NCI-H2196 treated with DMSO at 0.1 percent for 48 hours (cell line): ENCODE results near the gene LRRC4.

Source experiments
- DNase-seq: peaks from one replicate; lab custom pipeline; 2025; ENCODE audit not compliant: unreplicated experiment; lab: John Stamatoyannopoulos, UW

LRRC4 gene

DNA sequence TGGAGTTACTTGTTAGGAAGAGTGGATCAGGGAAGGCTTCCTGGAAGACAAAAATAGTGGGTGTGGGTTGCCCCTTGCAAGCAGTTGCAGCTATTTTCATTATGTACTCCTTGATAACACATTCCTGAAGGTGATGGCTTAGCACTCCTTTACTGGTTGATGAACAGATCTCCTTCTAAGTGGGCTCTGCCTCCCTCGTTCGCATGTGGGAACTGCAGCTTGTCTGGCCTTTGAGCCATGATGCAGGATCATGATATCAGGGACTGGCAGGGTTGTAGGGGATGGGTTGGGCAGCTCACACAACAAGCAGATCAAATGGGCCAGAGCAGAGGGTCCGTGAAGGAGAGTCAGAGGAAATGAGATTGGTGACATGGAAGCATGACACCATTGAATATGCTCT is 28.8 kb upstream of the LRRC4 start:
- no peak for DNase-seq

DNA sequence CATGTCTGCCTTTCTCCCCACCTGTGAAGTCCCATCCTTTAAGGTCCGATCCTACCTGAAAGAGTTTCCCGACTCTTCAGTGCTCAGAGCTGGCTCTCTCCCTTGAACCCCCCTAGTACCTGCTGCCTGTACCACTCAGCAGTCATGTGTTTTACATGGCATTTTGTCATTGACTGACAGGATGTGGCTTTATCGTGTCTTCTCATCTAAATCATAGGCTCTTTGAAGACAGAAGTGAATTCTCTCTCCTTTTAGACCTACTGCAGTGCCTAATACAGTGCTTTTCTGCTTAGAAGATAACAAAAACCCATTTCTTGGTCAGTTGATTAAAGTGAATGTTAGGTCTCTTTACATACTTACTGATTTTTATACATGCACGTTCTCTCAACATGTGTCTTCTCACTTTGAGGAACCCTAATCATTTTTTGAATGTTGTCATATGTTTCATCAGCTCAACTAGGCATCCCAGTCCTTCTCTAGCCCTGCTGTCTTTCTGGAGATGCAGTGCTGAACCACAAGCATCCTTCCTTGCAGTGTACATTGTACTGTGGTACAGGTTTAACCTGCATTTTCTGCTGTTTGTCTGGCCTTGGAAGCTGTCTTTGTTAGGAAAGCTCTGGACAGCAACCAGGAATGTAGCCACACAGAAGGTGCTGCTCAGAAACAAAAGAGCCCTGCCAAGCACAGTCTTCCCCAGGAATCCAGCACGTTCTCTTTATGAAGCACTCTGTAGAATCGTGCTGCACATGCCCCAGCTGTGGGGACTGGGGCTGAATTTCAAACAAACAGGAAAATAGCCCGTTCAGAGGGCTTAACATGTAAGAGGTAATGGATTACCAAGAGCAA is 28.1 kb upstream of the LRRC4 start:
- DNase-seq: no peak

DNA sequence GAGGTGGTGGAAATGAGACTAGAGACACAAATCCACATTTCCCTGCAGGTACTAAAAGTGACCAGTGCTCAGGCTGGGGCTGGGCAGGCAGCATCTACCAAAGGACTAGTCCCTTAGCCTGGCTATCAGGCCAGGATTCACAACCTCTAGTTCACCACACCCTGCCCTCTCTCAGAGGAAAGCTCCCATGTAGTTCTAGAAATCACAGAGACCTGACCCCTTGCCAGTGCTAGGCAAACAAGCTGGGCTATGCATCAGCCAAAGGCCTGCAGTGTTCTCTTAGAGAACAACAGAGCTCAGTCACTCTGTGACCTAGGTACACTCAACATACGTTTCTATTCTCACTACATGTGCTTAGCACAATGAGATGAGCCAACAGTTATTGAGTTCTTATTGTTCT is 26.7 kb upstream of the LRRC4 start:
- DNase-seq: no peak

DNA sequence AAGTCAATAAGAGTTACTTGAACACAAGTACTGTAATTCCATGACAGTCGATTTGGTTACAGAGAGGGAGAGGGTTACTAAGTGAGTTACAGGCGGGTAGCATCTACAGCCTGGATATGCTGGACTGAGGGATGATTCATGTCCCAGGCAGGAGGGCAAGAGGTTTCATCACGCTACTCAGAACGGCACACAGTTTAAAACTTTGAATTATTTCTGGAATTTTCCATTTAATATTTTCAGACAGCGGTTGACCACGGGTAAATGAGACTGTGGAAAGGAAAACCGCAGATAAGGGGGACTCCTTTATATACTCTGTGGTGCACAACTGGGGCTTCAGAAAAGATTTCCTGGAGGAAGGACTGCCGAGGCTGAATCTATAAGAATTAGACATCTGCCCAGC is 25.7 kb upstream of the LRRC4 start:
- no peak for DNase-seq

DNA sequence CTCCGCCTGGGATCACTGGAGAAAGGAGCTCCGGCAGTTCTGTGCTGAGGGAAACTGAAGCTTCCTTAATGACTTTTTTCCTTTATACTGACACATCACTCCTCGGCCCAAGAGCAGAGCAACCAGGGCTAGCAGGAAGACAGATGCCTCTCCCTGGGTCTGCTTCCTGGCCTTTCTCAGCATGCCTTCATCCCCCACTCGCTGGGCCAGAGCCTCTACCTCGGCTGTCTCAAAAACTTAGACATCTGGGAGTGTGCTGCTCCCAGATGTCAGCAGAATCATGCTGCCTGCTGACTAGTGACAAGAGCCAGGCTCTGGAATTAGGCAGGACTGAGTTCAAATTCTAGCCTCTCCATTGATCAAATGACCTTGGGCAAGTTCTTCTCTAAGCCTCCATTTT is 24.4 kb upstream of the LRRC4 start:
- DNase-seq: no peak

DNA sequence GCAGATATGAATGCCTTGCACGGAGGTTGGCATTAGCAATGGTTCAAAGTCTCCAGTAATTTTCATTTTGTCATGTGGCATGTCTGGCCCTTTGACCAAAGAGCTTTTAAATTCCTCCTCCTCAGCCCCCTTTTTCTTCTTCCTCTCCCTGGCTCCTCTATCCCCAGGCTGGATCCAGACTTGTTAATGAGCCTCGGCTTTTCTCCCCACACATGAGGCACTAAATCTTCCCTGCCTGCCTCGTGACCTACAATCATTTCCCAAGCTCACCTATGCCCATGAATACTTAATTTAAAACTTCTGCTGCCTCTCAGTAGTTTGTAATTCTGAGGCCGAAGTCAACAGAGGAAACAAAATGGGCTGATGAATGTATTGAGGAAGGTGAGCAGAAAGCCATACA is 23.3 kb upstream of the LRRC4 start:
- no peak for DNase-seq

DNA sequence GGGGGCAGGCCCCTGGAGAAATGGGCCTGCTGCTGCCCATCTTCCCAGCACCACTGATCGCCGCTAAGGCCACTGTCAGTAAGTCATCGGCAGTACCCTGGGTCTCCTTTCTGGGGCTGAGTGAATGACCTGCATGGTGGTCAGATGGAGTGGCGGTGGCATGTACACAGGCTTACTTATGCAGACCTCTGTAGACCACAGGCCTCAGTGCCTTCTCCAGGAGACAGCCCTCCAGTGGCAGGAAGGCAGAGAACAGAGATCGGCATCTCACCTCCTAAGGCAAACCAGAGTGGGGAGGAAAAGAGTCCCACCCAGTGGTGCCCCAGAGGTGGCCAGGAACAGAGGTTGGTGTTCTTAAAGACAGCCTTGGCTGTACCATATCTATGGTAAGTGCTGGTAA is 22.8 kb upstream of the LRRC4 start:
- DNase-seq: no peak

DNA sequence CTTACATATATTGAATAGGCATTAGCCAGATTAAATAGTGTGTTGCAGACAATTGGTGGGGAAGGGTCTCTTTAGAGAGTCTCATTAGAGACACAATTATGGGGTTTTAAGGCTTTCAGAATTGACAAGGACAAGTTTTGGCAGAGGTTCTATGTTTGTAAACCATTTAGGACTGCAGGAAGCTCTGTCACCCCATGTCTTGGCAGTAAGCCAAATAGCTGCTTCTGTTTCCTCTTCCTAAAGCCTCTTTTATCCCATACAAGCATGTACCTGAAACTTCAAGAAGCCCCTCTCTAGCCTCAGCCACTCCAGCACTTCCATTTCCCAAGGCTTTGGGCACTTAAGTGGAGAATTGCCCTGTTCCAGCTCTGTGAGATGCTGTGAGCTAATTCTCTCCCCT is 21.8 kb upstream of the LRRC4 start:
- no peak for DNase-seq

DNA sequence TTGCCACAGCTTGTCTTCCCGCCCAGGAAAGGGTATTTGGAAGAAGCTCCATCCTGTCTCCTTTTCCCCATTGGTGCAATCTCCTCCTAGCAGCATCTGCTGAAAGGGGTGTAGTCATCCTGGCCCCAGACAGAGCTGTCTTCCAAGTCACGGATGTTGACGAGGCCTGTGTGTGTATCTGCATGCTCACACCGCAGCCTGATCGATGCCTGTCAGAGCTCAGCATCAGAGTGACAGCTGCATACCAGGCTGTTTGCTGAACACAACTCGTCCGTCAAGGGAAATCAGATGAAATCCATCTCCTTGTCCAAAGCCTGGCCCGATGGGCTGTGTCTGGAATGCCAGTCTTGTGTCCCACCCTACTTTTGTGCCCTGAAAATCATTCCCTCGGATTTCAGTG is 21.2 kb upstream of the LRRC4 start:
- no peak for DNase-seq

DNA sequence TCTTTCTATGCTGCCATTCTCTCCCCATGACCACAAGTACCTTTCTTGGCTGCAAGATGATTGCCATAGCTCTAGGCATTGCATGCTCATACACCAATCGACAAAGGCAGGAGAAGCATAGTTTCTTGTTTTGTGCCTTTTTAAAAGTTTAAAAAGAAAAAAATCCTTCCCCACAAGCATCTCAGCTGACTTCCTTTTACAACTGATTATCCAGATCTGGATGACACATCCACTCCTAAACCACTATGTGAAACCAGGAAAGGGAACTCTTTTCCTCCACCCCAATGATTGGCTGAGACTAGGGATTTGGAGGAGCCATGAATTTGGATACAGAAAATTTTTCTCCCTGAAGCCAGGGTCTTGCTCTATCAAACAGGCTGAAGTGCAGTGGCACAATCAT is 14.5 kb upstream of the LRRC4 start:
- DNase-seq: no peak

DNA sequence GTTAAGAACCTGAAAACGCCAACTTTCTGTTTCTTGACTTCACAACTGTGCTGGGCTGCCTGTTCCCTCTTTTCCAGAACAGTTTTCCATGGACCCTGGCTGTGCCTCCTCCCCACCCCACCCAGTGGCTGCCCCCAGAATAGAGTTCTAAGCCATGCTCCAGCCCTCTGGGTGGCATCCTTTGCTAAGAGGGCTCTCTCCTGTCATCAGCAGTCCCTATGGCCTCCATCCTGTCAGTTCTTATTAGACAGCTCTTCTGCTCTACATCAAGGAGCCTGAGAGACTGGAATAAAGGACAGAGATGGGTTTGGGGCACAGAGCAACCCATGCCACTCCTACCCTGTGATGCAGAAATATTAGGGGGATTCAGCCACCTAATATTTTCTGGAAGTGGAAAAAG is 13.9 kb upstream of the LRRC4 start:
- DNase-seq: no peak

DNA sequence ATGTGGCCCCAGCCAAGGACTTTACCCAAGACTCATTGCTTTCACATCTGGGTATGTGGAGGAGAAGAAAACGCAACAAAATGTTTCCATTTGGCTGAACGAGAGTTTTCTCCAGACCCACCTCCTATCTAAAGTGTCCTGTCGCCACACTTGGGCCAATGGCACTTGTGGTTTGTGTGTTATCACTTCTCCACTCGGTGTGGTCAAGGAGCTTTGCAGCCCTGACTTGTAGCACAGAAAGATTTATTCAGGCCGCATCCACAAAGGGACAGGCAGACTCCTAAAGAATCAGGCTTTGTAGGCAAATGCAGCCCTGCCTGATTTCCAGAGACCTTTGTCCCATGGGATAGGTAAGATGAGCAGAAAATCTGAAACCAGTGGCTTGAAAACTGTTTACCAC is 12.8 kb upstream of the LRRC4 start:
- no peak for DNase-seq

DNA sequence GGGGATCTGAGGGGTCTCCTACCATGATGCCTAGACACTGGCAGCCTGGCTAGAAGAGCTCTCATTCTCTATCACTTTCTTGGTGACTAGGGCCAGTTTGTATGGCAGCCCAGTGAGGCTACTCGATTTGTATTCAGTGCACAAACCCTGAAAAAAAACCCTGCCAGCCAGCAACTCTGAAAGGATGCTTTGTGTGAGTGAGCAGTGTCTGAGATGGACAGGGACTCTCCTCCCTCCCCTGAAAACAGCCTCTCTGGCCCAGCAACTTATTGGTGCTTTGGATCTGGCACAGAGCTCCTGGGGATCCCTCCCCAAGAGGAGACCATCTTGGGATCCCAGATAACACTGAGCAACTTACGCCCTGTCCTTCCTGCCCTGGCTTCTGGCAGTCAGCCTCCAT is 10.8 kb upstream of the LRRC4 start:
- DNase-seq: no peak

DNA sequence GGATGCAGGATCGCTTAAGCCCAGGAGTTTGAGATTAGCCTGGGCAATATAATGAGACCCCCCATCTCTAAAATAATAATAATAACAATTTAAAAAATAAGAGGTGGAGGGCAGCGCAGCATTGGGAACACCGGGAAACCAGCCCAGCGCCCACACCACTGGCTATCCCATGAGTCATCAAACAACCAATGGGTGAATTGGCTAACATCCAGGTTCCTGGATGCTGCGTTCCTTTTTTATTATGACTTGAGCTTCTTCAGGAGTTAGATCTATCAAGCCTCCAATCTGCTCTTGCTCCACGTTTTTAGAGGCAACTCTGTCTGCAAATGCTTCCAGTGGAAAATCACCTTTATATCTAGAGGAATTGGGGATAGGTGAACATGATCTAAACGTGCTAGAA is 10.0 kb upstream of the LRRC4 start:
- DNase-seq: no peak

DNA sequence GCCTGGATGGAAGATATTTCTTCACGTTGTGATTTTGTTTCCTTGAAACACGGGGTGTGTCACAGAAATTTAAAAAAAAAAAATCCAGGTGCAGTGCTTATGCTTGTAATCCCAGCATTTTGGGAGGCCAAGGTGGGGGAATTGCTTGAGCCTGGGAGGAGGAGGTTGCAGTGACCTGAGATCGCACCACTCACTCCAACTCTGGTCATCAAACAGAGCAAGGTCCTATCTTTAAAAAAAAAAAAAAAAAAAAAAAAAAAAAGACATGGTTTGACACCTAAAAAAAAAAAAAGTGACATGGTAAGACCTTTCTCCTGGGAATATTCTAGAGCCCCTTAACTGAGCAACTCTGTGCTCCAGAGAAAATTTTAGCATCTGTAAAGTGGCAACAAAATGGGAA is 9.0 kb upstream of the LRRC4 start:
- no peak for DNase-seq

DNA sequence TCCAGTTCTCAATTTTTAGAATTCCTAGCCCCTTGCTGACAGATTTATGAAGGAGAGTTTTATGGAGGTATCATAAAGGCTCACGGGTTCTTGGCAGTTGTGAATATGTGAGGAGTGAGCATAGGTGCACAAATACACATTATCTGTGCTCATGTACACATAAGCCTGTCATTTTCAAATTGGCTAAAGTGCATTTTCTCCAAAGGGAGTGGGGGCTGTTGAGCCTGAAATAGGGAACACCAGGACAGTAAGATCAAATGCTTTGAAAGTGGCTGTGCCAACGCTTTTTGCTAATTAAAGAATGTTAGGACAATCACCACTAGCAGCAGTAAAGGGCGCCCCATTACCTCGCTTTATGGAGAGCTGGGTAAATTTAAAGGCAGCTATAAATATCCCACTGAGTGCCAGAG is 8.3 kb upstream of the LRRC4 start:
- no peak for DNase-seq

DNA sequence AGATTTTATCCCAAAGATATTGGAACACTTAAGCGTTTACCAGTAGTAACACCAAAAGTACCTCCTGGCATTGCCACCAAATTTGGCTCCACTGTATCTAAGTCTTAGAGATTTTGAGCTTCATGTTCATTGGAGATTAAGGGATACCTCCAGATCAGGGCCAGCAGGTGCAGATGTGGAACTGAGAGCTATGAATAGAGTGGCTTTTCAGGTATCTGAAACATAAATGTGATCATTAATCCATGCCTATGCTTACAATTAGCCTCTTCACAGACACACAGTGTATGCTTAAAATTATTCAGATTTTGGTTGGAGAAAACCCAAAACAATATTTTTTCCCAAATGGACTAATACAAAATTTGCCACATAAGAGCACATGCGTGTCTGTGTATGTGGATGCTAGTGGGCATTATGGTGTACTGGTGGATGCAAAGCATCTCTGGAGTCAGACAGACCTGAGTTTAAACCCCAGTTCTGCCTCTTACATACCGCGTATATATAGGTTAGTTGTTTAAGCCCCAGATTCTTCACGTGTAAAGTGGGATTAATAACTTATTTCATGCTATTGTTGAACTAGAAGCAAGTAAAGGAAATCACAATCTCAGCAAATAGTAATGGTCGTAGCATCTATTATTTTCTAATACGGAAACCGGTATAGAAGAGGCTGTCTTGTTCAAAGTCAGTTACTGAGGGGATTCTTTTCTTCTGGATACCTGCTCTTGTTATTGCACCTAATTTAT is 6.8 kb upstream of the LRRC4 start:
- no peak for DNase-seq

DNA sequence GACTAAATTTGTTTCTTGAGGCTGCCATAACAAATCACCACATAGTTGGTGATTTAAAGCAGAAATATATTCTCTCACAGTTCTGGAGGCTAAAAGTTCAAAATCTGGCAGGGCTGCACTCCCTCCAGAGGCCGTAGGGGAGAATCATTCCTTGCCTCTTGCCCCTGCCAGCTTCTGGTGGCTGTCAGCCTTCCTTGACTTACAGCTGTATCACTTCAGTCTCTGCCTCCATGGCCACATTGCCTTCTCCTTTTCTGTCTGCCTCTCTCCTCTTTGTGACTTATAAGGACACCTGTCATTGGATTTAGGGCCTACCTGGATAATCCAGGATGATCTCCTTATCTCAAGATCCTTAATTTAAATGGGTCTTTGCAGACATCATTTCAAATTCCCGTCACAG is 5.8 kb upstream of the LRRC4 start:
- no peak for DNase-seq

DNA sequence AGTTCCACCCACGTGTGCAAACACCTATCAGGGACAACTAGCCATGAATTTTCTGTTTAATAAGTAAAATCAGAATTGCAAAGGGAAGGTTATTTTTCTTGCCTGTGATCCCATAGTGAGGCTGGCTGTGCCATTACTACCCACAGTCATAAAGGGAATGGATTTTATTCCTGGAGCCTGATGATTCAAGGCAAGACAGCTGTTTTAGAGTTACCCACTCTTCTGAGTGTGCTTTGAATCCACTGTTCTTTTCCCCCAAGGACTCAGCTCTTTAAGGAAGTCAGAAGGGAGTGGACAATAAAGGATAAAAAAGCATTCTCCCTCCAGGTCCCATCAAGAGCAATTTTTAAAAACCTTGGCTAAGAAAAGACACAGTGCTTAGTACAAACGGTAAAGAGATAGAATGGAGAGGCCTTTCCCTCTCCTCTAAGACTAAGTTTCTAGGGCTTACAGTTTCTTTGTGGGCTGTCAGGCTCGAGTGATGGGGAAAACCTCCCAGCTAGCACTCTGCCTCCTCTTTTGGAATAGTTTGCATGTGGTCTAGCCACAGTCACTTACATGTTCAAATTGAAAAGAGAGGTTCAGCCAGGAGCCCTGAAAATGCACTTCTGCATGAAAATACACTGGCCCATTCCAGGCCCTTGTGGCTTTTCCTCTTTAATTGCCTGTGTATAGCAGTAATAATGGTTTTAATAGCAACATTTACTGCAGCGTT is 5.1 kb upstream of the LRRC4 start:
- no peak for DNase-seq

DNA sequence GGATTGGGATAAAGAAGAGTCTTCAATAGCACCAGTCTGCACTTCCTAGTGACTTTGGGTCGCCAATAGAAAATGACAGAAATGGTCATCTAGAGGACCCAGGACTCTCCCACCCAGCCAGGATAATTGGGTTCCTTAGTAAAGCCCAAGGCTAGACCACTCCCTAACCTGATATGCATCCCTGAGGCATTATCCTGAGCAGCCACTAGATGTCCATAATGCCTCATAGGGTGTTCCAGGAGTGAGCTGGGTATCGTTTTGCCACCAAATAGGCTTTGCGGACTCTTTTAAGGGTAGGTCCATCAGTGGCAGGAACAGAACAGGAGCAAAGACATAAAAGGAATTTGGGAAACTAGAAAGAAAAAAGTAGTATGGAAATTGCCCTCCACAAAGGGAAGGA is 4.5 kb upstream of the LRRC4 start:
- DNase-seq: no peak

DNA sequence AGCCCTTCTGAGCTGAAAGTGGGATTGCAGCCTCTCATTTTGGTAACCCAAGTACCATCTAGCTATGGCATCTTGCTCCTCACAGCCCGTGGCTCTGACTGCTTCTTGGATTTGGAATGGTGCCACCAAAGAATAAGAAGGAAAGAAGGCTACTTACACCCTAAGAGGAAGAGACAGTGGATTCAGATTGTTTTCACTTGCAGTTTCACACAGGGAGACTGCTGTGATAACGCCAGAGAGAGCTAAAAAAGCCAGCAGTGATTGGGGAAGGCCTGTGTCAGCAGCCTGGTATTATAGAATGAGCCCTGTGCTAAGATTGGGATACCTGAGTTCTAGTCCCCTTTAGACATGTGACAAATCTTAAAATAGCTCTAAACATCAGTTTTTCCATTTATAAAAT is 3.6 kb upstream of the LRRC4 start:
- no peak for DNase-seq

DNA sequence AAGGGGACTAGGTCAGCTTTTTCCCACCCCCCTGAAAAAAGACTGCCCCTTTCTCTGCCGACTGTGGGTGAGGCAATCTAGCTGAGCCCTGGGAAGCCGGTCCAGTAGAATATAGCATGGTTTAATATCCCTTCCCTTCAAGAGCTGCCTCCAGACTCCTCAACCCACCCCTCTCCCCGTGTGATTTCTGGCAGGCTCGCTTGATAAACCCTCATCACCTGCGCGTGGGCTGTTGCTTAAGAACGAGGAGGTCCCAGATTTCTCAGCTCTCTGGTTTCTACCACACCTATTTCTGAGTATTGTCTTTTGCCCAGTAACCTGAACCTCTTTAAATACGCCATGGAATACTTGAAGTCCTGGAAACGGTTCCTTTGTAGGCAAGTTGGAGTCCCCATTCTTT is 2.0 kb upstream of the LRRC4 start:
- no peak for DNase-seq
